H1 (cell line): Measurements from ENCODE around the gene SMYD5. TPM values are rescaled to one million over a fixed set of nuclear protein-coding genes. Genes with fewer than 3 reads are reported as not detected.

Experiments used
- CTCF ChIA-PET: fragments of 300-600 bp; sonication (Branson Sonifier 250); formaldehyde crosslinking; loops from one replicate; lab custom pipeline; 2021; ENCODE audit not compliant: partially characterized antibody; lab: Charles Lee
- POLR2A ChIA-PET: fragments of 300-600 bp; sonication (Branson Sonifier 250); formaldehyde crosslinking; loops from one replicate; lab custom pipeline; 2021; ENCODE audit warnings: inconsistent platforms; ENCODE audit not compliant: partially characterized antibody; lab: Charles Lee
- DNase-seq, 2 experiments: peaks; one replicate each; pipeline versions ENCODE4 v3.0.0 to v3.0.0-alpha.2; 2010 to 2022; ENCODE audit warnings: low spot score in 2 of 2, low read depth in 1 of 2, mixed read lengths in 1 of 2
- FAIRE-seq: peaks from 2 replicates; lab custom pipeline; 2011; peaks lifted over from hg19 to GRCh38; lab: Jason Lieb, UNC
- H2AFZ ChIP-seq: 2 replicates; pipeline ENCODE4 v1.8.1; 2012; ENCODE audit warnings: low read length, inconsistent platforms
- H2AK5ac ChIP-seq: 2 replicates; pipeline ENCODE4 v1.6.1; 2013; ENCODE audit warnings: low read depth, low read length
- H2BK120ac ChIP-seq: replicated peaks from 2 replicates; pipeline ENCODE3; 2013; ENCODE audit warnings: low read depth, low read length, inconsistent platforms
- H2BK12ac ChIP-seq: 2 replicates; pipeline ENCODE4 v1.6.1; 2013; ENCODE audit warnings: low read depth, low read length
- H2BK15ac ChIP-seq: 2 replicates; pipeline ENCODE4 v1.6.1; 2013; ENCODE audit warnings: low read length
- H2BK20ac ChIP-seq: 2 replicates; pipeline ENCODE4 v1.6.1; 2013; ENCODE audit warnings: low read length
- H2BK5ac ChIP-seq: 2 replicates; pipeline ENCODE4 v1.6.1; 2013; ENCODE audit warnings: low read depth, low read length
- H3K14ac ChIP-seq: 2 replicates; pipeline ENCODE4 v1.6.1; 2013; ENCODE audit warnings: inconsistent platforms; ENCODE audit not compliant: insufficient read length
- H3K18ac ChIP-seq: 2 replicates; pipeline ENCODE4 v1.6.1; 2013; ENCODE audit warnings: low read length; ENCODE audit errors: extremely low read depth
- H3K23ac ChIP-seq: 2 replicates; pipeline ENCODE4 v1.6.1; 2013; ENCODE audit warnings: inconsistent platforms; ENCODE audit not compliant: insufficient read length
- H3K23me2 ChIP-seq: 2 replicates; pipeline ENCODE4 v1.6.1; 2013; ENCODE audit warnings: low read depth, low read length
- H3K27ac ChIP-seq: 2 replicates; pipeline ENCODE4 v1.6.1; 2011; ENCODE audit warnings: low read depth, low read length, inconsistent platforms
- H3K27me3 ChIP-seq, 4 experiments: replicated peaks in 1 of 4; 1 replicate in 1 of 4; 2 replicates in 3 of 4; pipeline versions ENCODE4 v1.6.1 to v1.8.1; 2011 to 2013; ENCODE audit warnings: low read length in 3 of 4, mild to moderate bottlenecking in 3 of 4, inconsistent platforms in 2 of 4, mixed read lengths in 2 of 4, moderate library complexity in 1 of 4; ENCODE audit not compliant: control insufficient read depth in 3 of 4, insufficient read depth in 3 of 4; ENCODE audit errors: extremely low read depth in 1 of 4
- H3K36me3 ChIP-seq, 4 experiments: 2 replicates each; pipeline versions ENCODE4 v1.6.1 to v1.8.1; 2011 to 2013; ENCODE audit warnings: mild to moderate bottlenecking in 4 of 4, low read length in 3 of 4, moderate library complexity in 2 of 4, control low read depth in 1 of 4, inconsistent platforms in 1 of 4; ENCODE audit not compliant: insufficient read depth in 4 of 4, control insufficient read depth in 2 of 4
- H3K4ac ChIP-seq: replicated peaks from 2 replicates; pipeline ENCODE3; 2013; ENCODE audit warnings: low read length, low read depth, mixed read lengths, inconsistent platforms; ENCODE audit not compliant: insufficient read length
- H3K4me1 ChIP-seq, 4 experiments: replicated peaks in 1 of 4; 1 replicate in 1 of 4; 2 replicates in 3 of 4; pipeline versions ENCODE4 v1.6.1 to v1.8.1; 2011 to 2013; ENCODE audit warnings: low read length in 3 of 4, inconsistent platforms in 2 of 4, mixed read lengths in 1 of 4; ENCODE audit not compliant: insufficient read depth in 4 of 4, control insufficient read depth in 3 of 4
- H3K4me2 ChIP-seq, 2 experiments: 2 replicates each; pipeline versions ENCODE4 v1.6.1 to v1.8.1; 2011 to 2013; ENCODE audit warnings: low read depth in 2 of 2, low read length in 2 of 2, control low read depth in 1 of 2, inconsistent platforms in 1 of 2, mild to moderate bottlenecking in 1 of 2; ENCODE audit not compliant: insufficient read depth in 1 of 2
- H3K4me3 ChIP-seq, 4 experiments: fragments of 200-600, 300-600 bp in 1 of 4; sonication (generic), shearing (Covaris generic), sonication (Bioruptor Twin) in 1 of 4; 2 replicates each; pipeline versions ENCODE4 v1.5.1 to v1.8.1; 2011 to 2016; ENCODE audit warnings: low read length in 4 of 4, low read depth in 3 of 4, control low read depth in 2 of 4, inconsistent platforms in 2 of 4, mild to moderate bottlenecking in 2 of 4, mixed read lengths in 1 of 4, moderate library complexity in 1 of 4; ENCODE audit not compliant: insufficient read depth in 2 of 4; ENCODE audit errors: extremely low read depth in 1 of 4
- H3K56ac ChIP-seq: replicated peaks from 2 replicates; pipeline ENCODE3; 2013; ENCODE audit warnings: low read depth, mild to moderate bottlenecking, mixed read lengths, low read length, inconsistent platforms; ENCODE audit not compliant: insufficient read length
- H3K79me1 ChIP-seq: 2 replicates; pipeline ENCODE4 v1.6.1; 2013; ENCODE audit warnings: low read depth, low read length, control low read depth
- H3K79me2 ChIP-seq, 2 experiments: 2 replicates each; pipeline versions ENCODE4 v1.6.1 to v1.8.1; 2012 to 2013; ENCODE audit warnings: low read length in 2 of 2, mild to moderate bottlenecking in 2 of 2, inconsistent platforms in 1 of 2; ENCODE audit not compliant: insufficient read depth in 2 of 2, control insufficient read depth in 1 of 2
- H3K9ac ChIP-seq, 4 experiments: replicated peaks in 1 of 4; 1 replicate in 1 of 4; 2 replicates in 3 of 4; pipeline versions ENCODE4 v1.6.1 to v1.8.1; 2011 to 2013; ENCODE audit warnings: low read depth in 3 of 4, low read length in 3 of 4, control low read depth in 2 of 4, mild to moderate bottlenecking in 2 of 4, moderate library complexity in 2 of 4, inconsistent platforms in 1 of 4; ENCODE audit errors: extremely low read depth in 1 of 4
- H3K9me3 ChIP-seq, 2 experiments: 2 replicates each; pipeline versions ENCODE4 v1.6.1 to v1.8.1; 2012 to 2013; ENCODE audit warnings: mild to moderate bottlenecking in 2 of 2, moderate library complexity in 2 of 2, control low read depth in 1 of 2, inconsistent platforms in 1 of 2, low read depth in 1 of 2, low read length in 1 of 2, mixed read lengths in 1 of 2; ENCODE audit not compliant: insufficient read depth in 2 of 2
- H4K20me1 ChIP-seq, 2 experiments: replicated peaks in 1 of 2; 2 replicates each; pipeline versions ENCODE3 to v1.8.1; 2011 to 2013; ENCODE audit warnings: inconsistent platforms in 2 of 2, low read length in 2 of 2, mild to moderate bottlenecking in 1 of 2; ENCODE audit not compliant: insufficient read depth in 2 of 2, control insufficient read depth in 1 of 2
- H4K5ac ChIP-seq: 2 replicates; pipeline ENCODE4 v1.6.1; 2013; ENCODE audit warnings: low read length, low read depth, mixed read lengths, inconsistent platforms; ENCODE audit not compliant: insufficient read length
- H4K8ac ChIP-seq: 2 replicates; pipeline ENCODE4 v1.8.0; 2013; ENCODE audit warnings: mild to moderate bottlenecking, moderate library complexity, low read length, inconsistent platforms; ENCODE audit not compliant: insufficient read depth; ENCODE audit errors: extremely low read depth
- H4K91ac ChIP-seq: replicated peaks from 2 replicates; pipeline ENCODE3; 2013; ENCODE audit warnings: low read length, mixed read lengths, inconsistent platforms; ENCODE audit not compliant: insufficient read length
- ATF3 ChIP-seq: IDR thresholded peaks from 2 replicates; pipeline ENCODE4 v1.6.1; 2011; ENCODE audit warnings: low read depth, mild to moderate bottlenecking, low read length; ENCODE audit not compliant: insufficient read depth
- CEBPB ChIP-seq: IDR thresholded peaks from 2 replicates; pipeline ENCODE4 v1.6.1; 2012; ENCODE audit warnings: low read depth, low read length
- CTCF ChIP-seq, 3 experiments: IDR thresholded peaks; 1 replicate in 2 of 3; 2 replicates in 1 of 3; pipeline versions ENCODE4 v1.5.1 to v1.6.1; 2011; ENCODE audit warnings: low read length in 3 of 3, mild to moderate bottlenecking in 3 of 3, inconsistent platforms in 2 of 3, low read depth in 1 of 3, moderate library complexity in 1 of 3; ENCODE audit not compliant: insufficient read depth in 1 of 3; ENCODE audit errors: control extremely low read depth in 1 of 3
- GTF2F1 ChIP-seq: IDR thresholded peaks from 2 replicates; pipeline ENCODE4 v1.6.1; 2012; ENCODE audit warnings: low read depth, low read length, improper control_type of control experiment, borderline replicate concordance
- NANOG ChIP-seq: IDR thresholded peaks from 2 replicates; pipeline ENCODE4 v1.6.1; 2011; ENCODE audit warnings: low read length, low read depth, mild to moderate bottlenecking, inconsistent platforms; ENCODE audit not compliant: insufficient read depth, poor library complexity, severe bottlenecking
- PHF8 ChIP-seq: fragments of 200-600 bp; sonication (generic); conservative IDR thresholded peaks from 2 replicates; pipeline ENCODE4 v1.7.1; 2012; ENCODE audit warnings: low read depth, mild to moderate bottlenecking, inconsistent platforms, low read length, moderate library complexity
- POLR2AphosphoS5 ChIP-seq: IDR thresholded peaks from 2 replicates; pipeline ENCODE4 v1.6.1; 2011; ENCODE audit warnings: low read depth, low read length
- RXRA ChIP-seq: IDR thresholded peaks from 2 replicates; pipeline ENCODE4 v1.6.1; 2011; ENCODE audit warnings: low read depth, mild to moderate bottlenecking, low read length, moderate library complexity; ENCODE audit not compliant: insufficient read depth
- SP1 ChIP-seq: IDR thresholded peaks from 2 replicates; pipeline ENCODE4 v1.6.1; 2011; ENCODE audit warnings: low read depth, low read length
- SUZ12 ChIP-seq: fragments of 200-600 bp; sonication (generic); IDR thresholded peaks from 2 replicates; pipeline ENCODE4 v1.6.1; 2012; ENCODE audit warnings: mild to moderate bottlenecking, inconsistent platforms, low read length, moderate library complexity, mixed read lengths
- TEAD4 ChIP-seq: IDR thresholded peaks from 2 replicates; pipeline ENCODE4 v1.6.1; 2012; ENCODE audit warnings: low read depth, low read length, inconsistent platforms, mixed read lengths
- WGBS, 2 experiments: shearing (Covaris generic) in 1 of 2; methylation state at CpG; one replicate each; pipeline versions ENCODE4 v1.1.6 to v1.1.7; 2013 to 2015; ENCODE audit warnings: low lambda C conversion rate in 2 of 2, mixed read lengths in 2 of 2, inconsistent platforms in 1 of 2, low coverage in 1 of 2, missing lambda C conversion rate in 1 of 2; ENCODE audit not compliant: insufficient replicate concordance in 2 of 2, insufficient coverage in 1 of 2, insufficient read length in 1 of 2; ENCODE audit errors: extremely low coverage in 1 of 2, missing lambda C conversion rate in 1 of 2; 5-methylcytosine and 5-hydroxymethylcytosine counted together
- polyA plus RNA-seq, 7 experiments: library from polyadenylated mRNA; depleted of rRNA in 3 of 7; stranded (reverse) in 5 of 7; unstranded in 2 of 7; fragments of >200 nt in 5 of 7; fragments of 200-250 nt in 2 of 7; gene quantifications; 1 replicate in 5 of 7; 2 replicates in 1 of 7; 4 replicates in 1 of 7; pipeline versions ENCODE4 v1.2.1 to v1.2.3, GENCODE V29; 2011 to 2013; ENCODE audit warnings: missing spikeins in 2 of 7, mixed read lengths in 2 of 7
- total RNA-seq: library from RNA; stranded (reverse); fragmentation: NEBNext Ultra II Directional; extraction: Animal tissue kit (Norgen Biotek cat#: 25700); gene quantifications from 2 replicates; pipeline ENCODE4 v1.2.1, GENCODE V29; 2021

SMYD5 gene
- total and polyA plus RNA-seq, 2 of the 8 experiments (the other 6 are each of a cell fraction or from before 2014, with no cell fraction given), result 35.2 to 56.7 TPM

DNA sequence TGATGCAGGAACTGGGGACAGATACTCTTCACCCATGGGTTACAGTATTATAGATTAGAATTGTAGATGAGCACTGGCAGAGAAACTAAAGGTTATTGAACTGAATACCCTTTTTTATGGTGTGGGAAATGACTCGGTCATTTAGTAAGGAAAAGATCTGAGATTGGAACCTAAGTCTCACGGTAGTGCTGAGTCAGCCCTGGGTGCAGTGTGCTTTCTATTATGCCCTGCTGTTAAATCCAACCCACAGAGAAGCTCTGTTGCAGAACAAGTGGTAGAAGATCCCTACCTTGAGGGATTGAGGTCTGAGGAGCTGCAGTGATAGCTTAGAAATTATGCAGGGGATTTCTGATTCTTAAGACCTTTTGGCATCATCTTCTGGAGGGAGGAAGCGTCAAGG is 32.8 kb downstream of the SMYD5 start:
- Histone ChIP-seq H4K91ac (no peak overlapping the region), H3K23ac (no peak overlapping the region), H3K4me3 (no peak overlapping the region), H3K4me1 (no peaks in the 10 kb centered on the region), H3K36me3 (peaks cover 63 to 96% (median 85%) of the 10 kb centered on the region in 4 experiments), H4K5ac (no peak overlapping the region), H2BK15ac (no peak overlapping the region), H3K56ac (no peak overlapping the region), H3K4ac (no peak overlapping the region), H3K14ac (no peak overlapping the region), H4K20me1 (peaks cover 4 to 21% of the 10 kb centered on the region in 2 experiments), H2AFZ (no peak overlapping the region), H3K9me3 (no peaks in the 10 kb centered on the region), H2BK120ac (no peak overlapping the region), H2BK12ac (no peak overlapping the region), H3K79me1 (peaks cover 2% of the 10 kb centered on the region; the same call in 1 of the 2 replicates), H3K23me2 (no peaks in the 10 kb centered on the region), H2BK20ac (no peak overlapping the region), H4K8ac (no peak overlapping the region), H3K4me2 (no peak overlapping the region), H2AK5ac (no peak overlapping the region), H3K27ac (no peak overlapping the region), H3K79me2 (peaks cover 0 to 11% of the 10 kb centered on the region in 2 experiments; a peak in 2 of 4 replicates), H3K18ac (no peak overlapping the region), H3K27me3 (no peaks in the 10 kb centered on the region), H3K9ac (no peak overlapping the region), H2BK5ac (no peak overlapping the region)
- no peak for DNase-seq
- FAIRE-seq, result no peak
- 89% methylated on average over 3 of the region's 3 CpGs; no CpG with 5 or more reads in 1 of the 2 experiments for WGBS, 2 experiments
- CTCF ChIA-PET, result interaction anchor here (1.2 to 1.5 kb wide), 4 partner anchors 12 to 42 kb away, joined by 3 to 5 read pairs (median 4); no protein-coding TSS in a partner anchor
- POLR2A ChIA-PET, result interaction anchor here (1.3 to 6.5 kb wide), 4 partner anchors 7 to 17 kb away, joined by 3 to 65 read pairs (median 8); partner anchors contain the start of genes CCT7 and PRADC1
- TF ChIP-seq TEAD4 (no peak), NANOG (no peak), CTCF (IDR thresholded peaks at IDR 0.05; ENCODE audit: control extremely low read depth in 1 of 3, insufficient read depth in 1 of 3, low read depth in 1 of 3, low read length in 3 of 3) (no peak), PHF8 (no peak), POLR2AphosphoS5 (no peak), SUZ12 (no peak), GTF2F1 (no peak), SP1 (no peak), ATF3 (no peak), RXRA (no peak), CEBPB (no peak)
